T-helper 17 cell (primary cell): ENCODE results near the gene KRTAP20-1. TPM values are rescaled to one million over a fixed set of nuclear protein-coding genes. Genes with fewer than 3 reads are reported as not detected.

Experiments
- total RNA-seq, 4 donors: library from RNA in 2 of 4; stranded (reverse) in 2 of 4; gene quantifications; one replicate each; pipeline ENCODE4 v1.2.3 and lab custom pipeline; 2022 to 2026

KRTAP20-1 gene
- total RNA-seq, 2 donors from 2014 or later = not detected

Other genes starting within 250 kb of the KRTAP20-1 start
- not detected for gene KRTAP13-2, start 244.2 kb upstream of the KRTAP20-1 start, total RNA-seq
- not detected for gene KRTAP13-1, start 220.4 kb upstream of the KRTAP20-1 start, total RNA-seq
- not detected for gene KRTAP13-3, start 190.5 kb upstream of the KRTAP20-1 start, total RNA-seq
- gene KRTAP13-4, start 186.2 kb upstream of the KRTAP20-1 start, total RNA-seq = not detected
- gene KRTAP15-1, start 176.2 kb upstream of the KRTAP20-1 start, total RNA-seq = not detected
- not detected for gene KRTAP19-1, start 136.1 kb upstream of the KRTAP20-1 start, total RNA-seq
- gene KRTAP19-2, start 129.0 kb upstream of the KRTAP20-1 start, total RNA-seq = not detected
- not detected for gene KRTAP19-3, start 124.4 kb upstream of the KRTAP20-1 start, total RNA-seq
- not detected for gene KRTAP19-4, start 119.3 kb upstream of the KRTAP20-1 start, total RNA-seq
- gene KRTAP19-5, start 114.3 kb upstream of the KRTAP20-1 start, total RNA-seq = not detected
- gene KRTAP19-6, start 74.6 kb upstream of the KRTAP20-1 start, total RNA-seq = not detected
- not detected for gene KRTAP19-7, start 55.1 kb upstream of the KRTAP20-1 start, total RNA-seq
- gene KRTAP22-2, start 26.0 kb upstream of the KRTAP20-1 start, total RNA-seq = not detected
- gene KRTAP6-3, start 24.0 kb upstream of the KRTAP20-1 start, total RNA-seq = not detected
- not detected for gene KRTAP6-2, start 17.5 kb upstream of the KRTAP20-1 start, total RNA-seq
- not detected for gene KRTAP22-1, start 15.3 kb upstream of the KRTAP20-1 start, total RNA-seq
- gene KRTAP6-1, start 2.5 kb upstream of the KRTAP20-1 start, total RNA-seq = not detected
- not detected for gene KRTAP20-4, start 4.2 kb downstream of the KRTAP20-1 start, total RNA-seq
- not detected for gene KRTAP20-2, start 18.8 kb downstream of the KRTAP20-1 start, total RNA-seq
- not detected for gene KRTAP20-3, start 26.4 kb downstream of the KRTAP20-1 start, total RNA-seq
- not detected for gene KRTAP21-3, start 102.4 kb downstream of the KRTAP20-1 start, total RNA-seq
- not detected for gene KRTAP21-2, start 130.8 kb downstream of the KRTAP20-1 start, total RNA-seq
- not detected for gene KRTAP21-1, start 139.0 kb downstream of the KRTAP20-1 start, total RNA-seq
- not detected for gene KRTAP8-1, start 196.8 kb downstream of the KRTAP20-1 start, total RNA-seq
- not detected for gene KRTAP7-1, start 213.3 kb downstream of the KRTAP20-1 start, total RNA-seq